Activated T-helper 2 cell treated with anti-CD3 and anti-CD28 coated beads, Interferon-gamma antibody, Interleukin-2, Interleukin-4, amounts not matched to agents 10 μg/mL and 5 μg/mL and 100 μg/mL, durations not matched to agents 14 hours and 24 hours and 36 hours (primary cell): ENCODE results near the gene NMRK1. TPM values are rescaled to one million over a fixed set of nuclear protein-coding genes. Genes with fewer than 3 reads are reported as not detected.
A peak's percentile ranks its signal among the peaks of the same experiment; 100 is the strongest.

Experiments used
- DNase-seq: peaks from one replicate; pipeline ENCODE4 v3.0.0; 2021; ENCODE audit warnings: low spot score
- H3K27ac Mint-ChIP-seq: one replicate; pipeline ENCODE4 v1.8.0; 2021; ENCODE audit warnings: mixed read lengths
- H3K27me3 Mint-ChIP-seq: one replicate; pipeline ENCODE4 v1.8.0; 2021; ENCODE audit warnings: low read depth, mixed read lengths
- H3K36me3 Mint-ChIP-seq: one replicate; pipeline ENCODE4 v1.8.0; 2021; ENCODE audit warnings: low read depth, mixed read lengths
- H3K4me1 Mint-ChIP-seq: one replicate; pipeline ENCODE4 v1.8.0; 2021; ENCODE audit warnings: low read depth, mixed read lengths
- H3K4me3 Mint-ChIP-seq: one replicate; pipeline ENCODE4 v1.8.0; 2021; ENCODE audit warnings: low read depth, mild to moderate bottlenecking, moderate library complexity, mixed read lengths
- H3K9me3 Mint-ChIP-seq: one replicate; pipeline ENCODE4 v1.8.0; 2021; ENCODE audit warnings: mixed read lengths
- intact Hi-C: fragments of 100-400 bp; cut with micrococcal nuclease; formaldehyde crosslinking; loops from one replicate; pipeline ENCODE4 v1.15.1; 2023
- total RNA-seq: library from RNA; stranded (reverse); gene quantifications from 2 replicates; pipeline ENCODE4 v1.2.3, GENCODE V29; 2022

The NMRK1 gene
- total RNA-seq, 1 donor from 2014 or later = 12.6 TPM

GRCh38 chr9:75116306-75116705, 28.4 kb upstream of the NMRK1 start:
- Mint-ChIP-seq H3K4me3 (no peak overlapping the region), H3K9me3 (peaks cover 11% of the 10 kb centered on the region), H3K36me3 (peaks cover 54% of the 10 kb centered on the region), H3K4me1 (peaks cover 58% of the 10 kb centered on the region), H3K27ac (no peak overlapping the region), H3K27me3 (no peaks in the 10 kb centered on the region)
- DNase-seq = no peak
- intact Hi-C loops = no loop called here

- Mint-ChIP-seq H3K27ac (no peak overlapping the region), H3K4me1 (peaks cover 50% of the 10 kb centered on the region), H3K36me3 (peaks cover 32% of the 10 kb centered on the region)
Measured at GRCh38 chr9:75112789-75113188, 24.8 kb upstream of the NMRK1 start.

GRCh38 chr9:75111019-75111622, 23.2 kb upstream of the NMRK1 start:
- Mint-ChIP-seq H3K4me1 (peaks cover 41% of the 10 kb centered on the region), H3K27ac (no peak overlapping the region), H3K9me3 (no peaks in the 10 kb centered on the region), H3K4me3 (no peak overlapping the region), H3K27me3 (no peaks in the 10 kb centered on the region), H3K36me3 (peaks cover 27% of the 10 kb centered on the region)
- intact Hi-C loops = no loop called here
- no peak for DNase-seq

More at GRCh38 chr9:75112789-75113188, 24.8 kb upstream of the NMRK1 start:
- H3K27me3 Mint-ChIP-seq = no peaks in the 10 kb centered on the region
- no peak for DNase-seq
- H3K9me3 Mint-ChIP-seq = peaks cover 1% of the 10 kb centered on the region
- intact Hi-C loops = no loop called here
- no peak overlapping the region for H3K4me3 Mint-ChIP-seq

GRCh38 chr9:75109210-75109839, 21.4 kb upstream of the NMRK1 start:
- peaks cover 53% of the 10 kb centered on the region for H3K4me1 Mint-ChIP-seq

GRCh38 chr9:75108571-75108970, 20.6 kb upstream of the NMRK1 start:
- H3K4me3 Mint-ChIP-seq = no peak overlapping the region
- peak overlapping the region; percentile 62 for H3K27ac Mint-ChIP-seq
- peaks cover 34% of the 10 kb centered on the region for H3K36me3 Mint-ChIP-seq
- no peak for DNase-seq
- H3K4me1 Mint-ChIP-seq = peaks cover 51% of the 10 kb centered on the region
- intact Hi-C loops = no loop called here
- H3K9me3 Mint-ChIP-seq = no peaks in the 10 kb centered on the region
- no peaks in the 10 kb centered on the region for H3K27me3 Mint-ChIP-seq

More at GRCh38 chr9:75109210-75109839, 21.4 kb upstream of the NMRK1 start:
- intact Hi-C loops = no loop called here
- Mint-ChIP-seq H3K27me3 (no peaks in the 10 kb centered on the region), H3K9me3 (no peaks in the 10 kb centered on the region), H3K36me3 (peaks cover 37% of the 10 kb centered on the region), H3K4me3 (no peak overlapping the region), H3K27ac (no peak overlapping the region)
- no peak for DNase-seq

- H3K27me3 Mint-ChIP-seq = no peaks in the 10 kb centered on the region
- H3K4me3 Mint-ChIP-seq = no peak overlapping the region
- intact Hi-C loops = no loop called here
- DNase-seq = no peak
- no peaks in the 10 kb centered on the region for H3K9me3 Mint-ChIP-seq
- H3K27ac Mint-ChIP-seq = no peak overlapping the region
- H3K36me3 Mint-ChIP-seq = peaks cover 35% of the 10 kb centered on the region
- H3K4me1 Mint-ChIP-seq = peaks cover 51% of the 10 kb centered on the region
Measured at GRCh38 chr9:75106857-75107256, 18.9 kb upstream of the NMRK1 start.

- H3K9me3 Mint-ChIP-seq = no peaks in the 10 kb centered on the region
- H3K27me3 Mint-ChIP-seq = no peaks in the 10 kb centered on the region
- H3K27ac Mint-ChIP-seq = no peak overlapping the region
- intact Hi-C loops = no loop called here
- H3K36me3 Mint-ChIP-seq = peaks cover 41% of the 10 kb centered on the region
- H3K4me3 Mint-ChIP-seq = no peak overlapping the region
- H3K4me1 Mint-ChIP-seq = peaks cover 47% of the 10 kb centered on the region
- DNase-seq = no peak
Measured at GRCh38 chr9:75105841-75106240, 17.9 kb upstream of the NMRK1 start.

- H3K4me3 Mint-ChIP-seq = no peak overlapping the region
- intact Hi-C loops = no loop called here
- H3K9me3 Mint-ChIP-seq = no peaks in the 10 kb centered on the region
- peak overlapping the region; percentile 40 for H3K27ac Mint-ChIP-seq
- peaks cover 38% of the 10 kb centered on the region for H3K36me3 Mint-ChIP-seq
- no peak for DNase-seq
- H3K27me3 Mint-ChIP-seq = no peaks in the 10 kb centered on the region
- peaks cover 44% of the 10 kb centered on the region for H3K4me1 Mint-ChIP-seq
Measured at GRCh38 chr9:75105019-75105540, 17.1 kb upstream of the NMRK1 start.

GRCh38 chr9:75104607-75105006, 16.7 kb upstream of the NMRK1 start:
- no peak overlapping the region for H3K27ac Mint-ChIP-seq
- intact Hi-C loops = no loop called here
- no peaks in the 10 kb centered on the region for H3K27me3 Mint-ChIP-seq
- H3K36me3 Mint-ChIP-seq = peaks cover 37% of the 10 kb centered on the region
- H3K9me3 Mint-ChIP-seq = no peaks in the 10 kb centered on the region
- H3K4me3 Mint-ChIP-seq = no peak overlapping the region
- no peak for DNase-seq
- H3K4me1 Mint-ChIP-seq = peaks cover 43% of the 10 kb centered on the region

GRCh38 chr9:75102177-75102790, 14.3 kb upstream of the NMRK1 start:
- peaks cover 39% of the 10 kb centered on the region for H3K4me1 Mint-ChIP-seq
- H3K27me3 Mint-ChIP-seq = no peaks in the 10 kb centered on the region
- H3K36me3 Mint-ChIP-seq = peaks cover 39% of the 10 kb centered on the region
- no peaks in the 10 kb centered on the region for H3K9me3 Mint-ChIP-seq
- no peak for DNase-seq
- H3K27ac Mint-ChIP-seq = peak overlapping the region; percentile 50
- no peak overlapping the region for H3K4me3 Mint-ChIP-seq
- intact Hi-C loops = no loop called here

- DNase-seq = no peak
- Mint-ChIP-seq H3K9me3 (no peaks in the 10 kb centered on the region), H3K36me3 (peaks cover 38% of the 10 kb centered on the region), H3K4me1 (peaks cover 44% of the 10 kb centered on the region), H3K27me3 (no peaks in the 10 kb centered on the region), H3K27ac (no peak overlapping the region), H3K4me3 (no peak overlapping the region)
- intact Hi-C loops = no loop called here
Measured at GRCh38 chr9:75101004-75101588, 13.1 kb upstream of the NMRK1 start.

GRCh38 chr9:75096796-75097195, 8.8 kb upstream of the NMRK1 start:
- DNase-seq = no peak
- intact Hi-C loops = no loop called here
- Mint-ChIP-seq H3K27ac (no peak overlapping the region), H3K27me3 (no peaks in the 10 kb centered on the region), H3K4me1 (peaks cover 45% of the 10 kb centered on the region), H3K36me3 (peaks cover 30% of the 10 kb centered on the region), H3K4me3 (no peak overlapping the region), H3K9me3 (no peaks in the 10 kb centered on the region)

GRCh38 chr9:75092766-75093165, 4.8 kb upstream of the NMRK1 start:
- peaks cover 63% of the 10 kb centered on the region for H3K4me1 Mint-ChIP-seq
- H3K4me3 Mint-ChIP-seq = peak overlapping the region; percentile 24
- intact Hi-C loops = no loop called here
- H3K36me3 Mint-ChIP-seq = peaks cover 36% of the 10 kb centered on the region
- H3K9me3 Mint-ChIP-seq = no peaks in the 10 kb centered on the region
- no peak for DNase-seq
- H3K27ac Mint-ChIP-seq = peak overlapping the region; percentile 74
- no peaks in the 10 kb centered on the region for H3K27me3 Mint-ChIP-seq
